Ishikawa (cell line): ENCODE measurements around the gene CADM1.

Experiments
- CEBPB ChIP-seq: IDR thresholded peaks from 2 replicates; pipeline ENCODE4 v1.6.1; 2012
- CREB1 ChIP-seq: IDR thresholded peaks from 2 replicates; pipeline ENCODE4 v1.6.1; 2012; ENCODE audit warnings: low read depth
- EGR1 ChIP-seq: IDR thresholded peaks from 2 replicates; pipeline ENCODE4 v1.6.1; 2012
- EP300 ChIP-seq: IDR thresholded peaks from 2 replicates; pipeline ENCODE4 v1.6.1; 2012; ENCODE audit warnings: borderline replicate concordance
- FOXM1 ChIP-seq: IDR thresholded peaks from 2 replicates; pipeline ENCODE4 v1.6.1; 2012; ENCODE audit warnings: low read depth, borderline replicate concordance
- NFIC ChIP-seq: IDR thresholded peaks from 2 replicates; pipeline ENCODE4 v1.6.1; 2012
- RAD21 ChIP-seq: IDR thresholded peaks from 2 replicates; pipeline ENCODE4 v1.6.1; 2012; ENCODE audit warnings: low read depth
- TAF1 ChIP-seq: IDR thresholded peaks from 2 replicates; pipeline ENCODE4 v1.6.1; 2012; ENCODE audit warnings: low read depth, mild to moderate bottlenecking
- TCF12 ChIP-seq: IDR thresholded peaks from 2 replicates; pipeline ENCODE4 v1.6.1; 2012; ENCODE audit warnings: low read depth
- TEAD4 ChIP-seq: IDR thresholded peaks from 2 replicates; pipeline ENCODE4 v1.6.1; 2012
- USF1 ChIP-seq: IDR thresholded peaks from 2 replicates; pipeline ENCODE4 v1.6.1; 2012
- YY1 ChIP-seq: IDR thresholded peaks from 2 replicates; pipeline ENCODE4 v1.6.1; 2012; ENCODE audit warnings: low read depth
- ZBTB7A ChIP-seq: IDR thresholded peaks from 2 replicates; pipeline ENCODE4 v1.6.1; 2012; ENCODE audit warnings: low read depth
- TF ChIP-seq, protein P1 (sequence below): IDR thresholded peaks from 2 replicates; pipeline ENCODE4 v1.6.1; 2012; ENCODE audit warnings: low read depth, mild to moderate bottlenecking
- TF ChIP-seq, protein P2 (sequence below): IDR thresholded peaks from 2 replicates; pipeline ENCODE4 v1.6.1; 2012

CADM1 gene

GRCh38 chr11:115198321-115198741 lies 305.9 kb downstream of the CADM1 start:
- TF ChIP-seq EGR1 (no peak), CEBPB (no peak)

DNA sequence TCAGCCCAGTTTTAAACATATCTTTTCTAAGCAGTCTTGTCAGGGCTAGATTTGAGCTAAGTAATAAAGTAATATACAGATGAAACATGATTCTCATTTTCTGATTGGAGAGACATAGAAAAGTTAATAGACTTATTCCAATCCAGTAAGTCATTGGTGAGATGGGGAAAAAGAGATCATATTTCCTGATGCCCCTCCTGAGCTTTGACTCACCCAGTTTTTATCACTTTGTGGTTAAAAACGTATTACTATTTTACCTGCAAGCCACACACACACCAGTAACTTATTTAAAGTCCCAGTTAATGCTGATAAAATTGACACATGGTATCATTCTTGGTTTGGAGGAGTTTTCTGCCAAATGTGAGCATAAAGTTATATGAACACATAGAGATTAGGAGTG lies 306.8 kb downstream of the CADM1 start:
- TF ChIP-seq YY1 (no peak), ZBTB7A (no peak), EP300 (no peak), RAD21 (no peak), TEAD4 (no peak), EGR1 (no peak), TCF12 (no peak), TAF1 (no peak), FOXM1 (no peak), CEBPB (no peak), NFIC (no peak), USF1 (no peak), CREB1 (no peak)
- TF ChIP-seq, protein P1, sequence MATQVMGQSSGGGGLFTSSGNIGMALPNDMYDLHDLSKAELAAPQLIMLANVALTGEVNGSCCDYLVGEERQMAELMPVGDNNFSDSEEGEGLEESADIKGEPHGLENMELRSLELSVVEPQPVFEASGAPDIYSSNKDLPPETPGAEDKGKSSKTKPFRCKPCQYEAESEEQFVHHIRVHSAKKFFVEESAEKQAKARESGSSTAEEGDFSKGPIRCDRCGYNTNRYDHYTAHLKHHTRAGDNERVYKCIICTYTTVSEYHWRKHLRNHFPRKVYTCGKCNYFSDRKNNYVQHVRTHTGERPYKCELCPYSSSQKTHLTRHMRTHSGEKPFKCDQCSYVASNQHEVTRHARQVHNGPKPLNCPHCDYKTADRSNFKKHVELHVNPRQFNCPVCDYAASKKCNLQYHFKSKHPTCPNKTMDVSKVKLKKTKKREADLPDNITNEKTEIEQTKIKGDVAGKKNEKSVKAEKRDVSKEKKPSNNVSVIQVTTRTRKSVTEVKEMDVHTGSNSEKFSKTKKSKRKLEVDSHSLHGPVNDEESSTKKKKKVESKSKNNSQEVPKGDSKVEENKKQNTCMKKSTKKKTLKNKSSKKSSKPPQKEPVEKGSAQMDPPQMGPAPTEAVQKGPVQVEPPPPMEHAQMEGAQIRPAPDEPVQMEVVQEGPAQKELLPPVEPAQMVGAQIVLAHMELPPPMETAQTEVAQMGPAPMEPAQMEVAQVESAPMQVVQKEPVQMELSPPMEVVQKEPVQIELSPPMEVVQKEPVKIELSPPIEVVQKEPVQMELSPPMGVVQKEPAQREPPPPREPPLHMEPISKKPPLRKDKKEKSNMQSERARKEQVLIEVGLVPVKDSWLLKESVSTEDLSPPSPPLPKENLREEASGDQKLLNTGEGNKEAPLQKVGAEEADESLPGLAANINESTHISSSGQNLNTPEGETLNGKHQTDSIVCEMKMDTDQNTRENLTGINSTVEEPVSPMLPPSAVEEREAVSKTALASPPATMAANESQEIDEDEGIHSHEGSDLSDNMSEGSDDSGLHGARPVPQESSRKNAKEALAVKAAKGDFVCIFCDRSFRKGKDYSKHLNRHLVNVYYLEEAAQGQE = no peak
- TF ChIP-seq, protein P2, sequence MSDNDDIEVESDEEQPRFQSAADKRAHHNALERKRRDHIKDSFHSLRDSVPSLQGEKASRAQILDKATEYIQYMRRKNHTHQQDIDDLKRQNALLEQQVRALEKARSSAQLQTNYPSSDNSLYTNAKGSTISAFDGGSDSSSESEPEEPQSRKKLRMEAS = no peak

DNA sequence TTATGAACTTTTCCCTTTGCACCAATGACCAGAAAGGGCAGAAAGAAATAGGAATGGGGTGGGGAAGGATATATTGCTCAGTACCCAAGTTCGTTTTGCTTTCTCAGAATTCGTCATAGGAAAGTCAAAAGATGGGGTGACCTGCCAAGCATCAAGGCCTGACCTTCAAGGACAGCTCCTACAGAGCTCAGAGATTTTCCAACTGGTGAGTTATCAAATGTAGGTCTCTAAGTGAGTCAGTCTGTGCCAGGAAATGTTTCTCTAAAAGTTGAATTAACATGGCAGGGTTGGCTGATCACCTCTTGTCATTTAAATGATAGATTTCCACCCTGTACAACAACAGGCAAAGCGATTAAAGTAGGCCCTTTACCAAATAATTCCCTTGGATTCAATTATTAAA lies 307.2 kb downstream of the CADM1 start:
- no peak for TF ChIP-seq ZBTB7A
- no peak for TF ChIP-seq EGR1
- TF ChIP-seq CEBPB = no peak
- TF ChIP-seq TCF12 = no peak
- no peak for TF ChIP-seq RAD21

DNA sequence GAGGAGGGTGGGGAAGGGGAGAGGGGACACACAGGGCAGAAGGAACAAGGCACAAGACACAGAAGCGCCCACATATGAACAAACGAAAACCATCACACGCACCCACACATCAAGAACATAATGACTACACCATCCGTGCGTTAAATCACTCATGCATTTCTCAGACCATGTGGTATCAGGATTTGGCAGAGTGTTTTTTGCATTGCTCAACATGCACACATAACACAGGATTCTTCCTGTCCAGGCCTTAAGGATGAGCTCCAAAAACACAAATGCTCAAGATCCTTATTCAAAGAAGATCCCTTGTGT lies 309.5 kb downstream of the CADM1 start:
- TF ChIP-seq USF1 (no peak), RAD21 (no peak), TAF1 (no peak), NFIC (no peak), CREB1 (no peak), ZBTB7A (no peak), YY1 (no peak), EGR1 (no peak), EP300 (no peak), CEBPB (no peak), TEAD4 (no peak), TCF12 (no peak), FOXM1 (no peak)
- TF ChIP-seq, protein P2 = no peak
- TF ChIP-seq, protein P1 = no peak

- TF ChIP-seq, protein P1 = no peak
- TF ChIP-seq TEAD4 (no peak), EGR1 (no peak), TAF1 (no peak), CREB1 (no peak)
Measured at GRCh38 chr11:115193914-115194801, 310.1 kb downstream of the CADM1 start.
